GM21360 (cell line): ENCODE data around the gene CSPG4.

Experiments
- ATAC-seq: cut with Tn5 transposase; IDR thresholded peaks from one replicate; pipeline ENCODE4 v1.9.1; 2021; ENCODE audit warnings: mild to moderate bottlenecking, moderate library complexity; ENCODE audit not compliant: unreplicated experiment

CSPG4 gene

GRCh38 chr15:75673426-75674235 is 39.0 kb downstream of the CSPG4 start:
- no peak for ATAC-seq

- no peak for ATAC-seq
Measured at GRCh38 chr15:75672646-75673425, 39.8 kb downstream of the CSPG4 start.

- ATAC-seq = no peak
Measured at GRCh38 chr15:75671730-75672602, 40.7 kb downstream of the CSPG4 start.

GRCh38 chr15:75669879-75670212 is 42.8 kb downstream of the CSPG4 start:
- ATAC-seq = no peak

- ATAC-seq = no peak
Measured at GRCh38 chr15:75669191-75669878, 43.3 kb downstream of the CSPG4 start.

- no peak for ATAC-seq
Measured at GRCh38 chr15:75666823-75667501, 45.7 kb downstream of the CSPG4 start.

- ATAC-seq = no peak
Measured at GRCh38 chr15:75663931-75664421, 48.7 kb downstream of the CSPG4 start.

GRCh38 chr15:75662823-75663519 is 49.7 kb downstream of the CSPG4 start:
- no peak for ATAC-seq

GRCh38 chr15:75661756-75662140 is 50.9 kb downstream of the CSPG4 start:
- no peak for ATAC-seq

GRCh38 chr15:75661100-75661755 is 51.4 kb downstream of the CSPG4 start:
- no peak for ATAC-seq

- ATAC-seq = no peak
Measured at GRCh38 chr15:75659928-75660645, 52.6 kb downstream of the CSPG4 start.

- ATAC-seq = no peak
Measured at GRCh38 chr15:75659141-75659771, 53.4 kb downstream of the CSPG4 start.

GRCh38 chr15:75656813-75657212 is 55.8 kb downstream of the CSPG4 start:
- ATAC-seq = no peak

GRCh38 chr15:75656331-75656730 is 56.3 kb downstream of the CSPG4 start:
- no peak for ATAC-seq

- ATAC-seq = no peak
Measured at GRCh38 chr15:75655931-75656330, 56.7 kb downstream of the CSPG4 start.

GRCh38 chr15:75654201-75654907 is 58.3 kb downstream of the CSPG4 start:
- no peak for ATAC-seq

- no peak for ATAC-seq
Measured at GRCh38 chr15:75653347-75653913, 59.2 kb downstream of the CSPG4 start.
